Breast epithelium (tissue), 4 donors: ENCODE data around the gene BIRC7. TPM values are rescaled to one million over a fixed set of nuclear protein-coding genes. Genes with fewer than 3 reads are reported as not detected.

Experiments
- DNase-seq, 2 donors: peaks; one replicate each; pipeline ENCODE4 v3.0.0-alpha.2; 2019; ENCODE audit warnings: low spot score in 2 of 2
- H3K27ac ChIP-seq, 2 donors: fragments of 200-600 bp; sonication (generic) in 1 of 2; one replicate each; pipeline ENCODE4 v1.5.1; 2016 to 2019; ENCODE audit warnings: mild to moderate bottlenecking in 1 of 2
- H3K27me3 ChIP-seq, 2 donors: fragments of 200-600 bp; sonication (generic) in 1 of 2; one replicate each; pipeline versions ENCODE4 v1.5.1 to v1.6.0; 2017 to 2019; ENCODE audit warnings: control low read depth in 1 of 2, mild to moderate bottlenecking in 1 of 2
- H3K36me3 ChIP-seq: fragments of 200-600 bp; one replicate; pipeline ENCODE4 v1.5.1; 2019
- H3K4me1 ChIP-seq, 2 donors: fragments of 200-600 bp; sonication (generic); one replicate each; pipeline ENCODE4 v1.5.1; 2016 to 2019; ENCODE audit warnings: control low read depth in 1 of 2
- H3K4me3 ChIP-seq, 3 donors: fragments of 200-600 bp; sonication (generic); 1 replicate in 2 of 3; 2 replicates in 1 of 3; pipeline ENCODE4 v1.5.1; 2016 to 2019; ENCODE audit warnings: mild to moderate bottlenecking in 3 of 3, moderate library complexity in 2 of 3
- H3K9me3 ChIP-seq, 2 donors: fragments of 200-600 bp; sonication (generic) in 1 of 2; one replicate each; pipeline ENCODE4 v1.5.1; 2016 to 2019; ENCODE audit warnings: control low read depth in 1 of 2
- CTCF ChIP-seq, 3 donors: fragments of 450-650 bp; IDR thresholded peaks; one replicate each; pipeline ENCODE4 v1.5.1; 2016 to 2017; ENCODE audit warnings: antibody characterized with exemption in 3 of 3, mild to moderate bottlenecking in 3 of 3, moderate library complexity in 3 of 3
- POLR2A ChIP-seq: fragments of 450-650 bp; IDR thresholded peaks from one replicate; pipeline ENCODE4 v1.6.1; 2016; ENCODE audit warnings: antibody characterized with exemption, mild to moderate bottlenecking, moderate library complexity
- POLR2AphosphoS5 ChIP-seq, 3 donors: sonication (generic); formaldehyde crosslinking; IDR thresholded peaks; one replicate each; pipeline ENCODE4 v1.6.1; 2017; ENCODE audit warnings: antibody characterized with exemption in 3 of 3
- intact Hi-C: fragments of 100-400 bp; cut with DNase I; formaldehyde crosslinking; loops from one replicate; pipeline ENCODE4 v1.15.1; 2023; ENCODE audit warnings: low total_unique reads
- total RNA-seq, 3 donors: library from RNA; depleted of rRNA; stranded (reverse); fragments of >200 nt; gene quantifications; one replicate each; pipeline ENCODE4 v1.1.0, GENCODE V29; 2016

The BIRC7 gene
- total RNA-seq, 3 donors from 2014 or later: 0.32 to 1.2 TPM; not detected in 1

GRCh38 chr20:63208346-63208909 lies 27.3 kb upstream of the BIRC7 start:
- TF ChIP-seq CTCF (IDR thresholded peaks at IDR 0.05): no peak
- H3K4me1 ChIP-seq: peaks cover 0 to 6% of the 10 kb centered on the region in 2 donors
- H3K4me3 ChIP-seq: no peak overlapping the region
- DNase-seq: no peak
- H3K36me3 ChIP-seq: no peaks in the 10 kb centered on the region
- H3K9me3 ChIP-seq: no peaks in the 10 kb centered on the region
- no peaks in the 10 kb centered on the region for H3K27me3 ChIP-seq
- no peak overlapping the region for H3K27ac ChIP-seq
- intact Hi-C loops: no loop called here

- Histone ChIP-seq H3K4me1 (peaks cover 0 to 6% of the 10 kb centered on the region in 2 donors), H3K27ac (no peak overlapping the region), H3K4me3 (no peak overlapping the region), H3K9me3 (no peaks in the 10 kb centered on the region), H3K27me3 (no peaks in the 10 kb centered on the region), H3K36me3 (no peaks in the 10 kb centered on the region)
- no peak for DNase-seq
- intact Hi-C loops: no loop called here
- TF ChIP-seq POLR2AphosphoS5 (IDR thresholded peaks at IDR 0.05): no peak
- TF ChIP-seq POLR2A: no peak
- TF ChIP-seq CTCF (IDR thresholded peaks at IDR 0.05): no peak
Observed at GRCh38 chr20:63210011-63210605, 25.6 kb upstream of the BIRC7 start.

- Histone ChIP-seq H3K27ac (no peak overlapping the region), H3K27me3 (no peaks in the 10 kb centered on the region), H3K9me3 (no peaks in the 10 kb centered on the region), H3K4me3 (no peak overlapping the region), H3K4me1 (no peaks in the 10 kb centered on the region), H3K36me3 (no peaks in the 10 kb centered on the region)
- no peak for TF ChIP-seq POLR2AphosphoS5 (IDR thresholded peaks at IDR 0.05)
- TF ChIP-seq CTCF (IDR thresholded peaks at IDR 0.05): no peak
- TF ChIP-seq POLR2A: no peak
- intact Hi-C loops: no loop called here
- DNase-seq: no peak
Observed at GRCh38 chr20:63212393-63212730, 23.3 kb upstream of the BIRC7 start.

GRCh38 chr20:63212792-63213191 lies 22.9 kb upstream of the BIRC7 start:
- Histone ChIP-seq H3K4me3 (no peak overlapping the region), H3K27me3 (no peaks in the 10 kb centered on the region), H3K27ac (no peak overlapping the region), H3K4me1 (no peaks in the 10 kb centered on the region), H3K36me3 (no peaks in the 10 kb centered on the region), H3K9me3 (no peaks in the 10 kb centered on the region)
- no peak for DNase-seq
- intact Hi-C loops: no loop called here
- no peak for TF ChIP-seq CTCF (IDR thresholded peaks at IDR 0.05)
- TF ChIP-seq POLR2A: no peak

GRCh38 chr20:63214514-63214913 lies 21.2 kb upstream of the BIRC7 start:
- Histone ChIP-seq H3K36me3 (no peaks in the 10 kb centered on the region), H3K4me1 (no peaks in the 10 kb centered on the region), H3K4me3 (peak overlapping the region in 2 of 3 donors; percentile 96 to 97), H3K27ac (no peak overlapping the region), H3K9me3 (no peaks in the 10 kb centered on the region), H3K27me3 (no peaks in the 10 kb centered on the region)
- DNase-seq: no peak
- TF ChIP-seq POLR2AphosphoS5 (IDR thresholded peaks at IDR 0.05) (no peak), CTCF (IDR thresholded peaks at IDR 0.05) (no peak), POLR2A (no peak)
- intact Hi-C loops: no loop called here
